Esophagus mucosa (tissue), 1 donor: ENCODE results near the gene PIGU. TPM values are rescaled to one million over a fixed set of nuclear protein-coding genes. Genes with fewer than 3 reads are reported as not detected.

Experiments
- ATAC-seq: fragments of 200-7000 bp; cut with Tn5 transposase; one replicate; pipeline ENCODE4 v1.9.1; 2020
- total RNA-seq: library from RNA; stranded (reverse); gene quantifications from one replicate; pipeline ENCODE4 v1.2.4, GENCODE V29; 2023
- donor health status: DM: yes; HTN: yes; CAD: no.

The PIGU gene
- total RNA-seq, 1 donor from 2014 or later: 15.5 TPM

DNA sequence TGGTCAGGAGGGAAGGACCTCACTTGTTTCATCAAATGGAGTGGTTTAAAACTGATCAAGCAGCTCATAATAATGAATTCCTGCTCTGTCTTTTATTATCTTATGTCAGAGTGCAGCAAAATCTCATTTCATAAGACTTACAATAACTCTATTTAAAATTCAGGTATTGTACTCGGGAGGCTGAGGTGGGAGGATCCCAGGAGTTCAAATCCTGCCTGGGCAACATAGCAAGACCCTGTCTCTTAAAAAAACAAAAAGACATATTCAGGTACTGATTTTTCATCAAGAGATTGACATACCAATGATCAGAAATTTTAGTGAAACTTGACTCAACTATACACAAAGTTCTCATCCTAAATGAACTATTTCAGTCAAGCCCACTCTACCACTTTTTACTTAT lies 166.3 kb downstream of the PIGU start:
- ATAC-seq: no peak

Other genes with a start within 250 kb of the PIGU start
- 80.7 TPM for gene DYNLRB1, start 160.7 kb downstream of the PIGU start, total RNA-seq
- gene MAP1LC3A, start 118.4 kb downstream of the PIGU start, total RNA-seq: 7.0 TPM
- gene TP53INP2, start 27.3 kb upstream of the PIGU start, total RNA-seq: 34.1 TPM
- gene NCOA6, start 148.6 kb upstream of the PIGU start, total RNA-seq: 23.1 TPM
- gene GGT7, start 195.8 kb upstream of the PIGU start, total RNA-seq: 5.1 TPM
- gene ACSS2, start 199.5 kb upstream of the PIGU start, total RNA-seq: 83.1 TPM